Measurements from ENCODE around the gene FAM219A. TPM values are rescaled to one million over a fixed set of nuclear protein-coding genes. Genes with fewer than 3 reads are reported as not detected.

Gene FAM219A
- total RNA-seq: 7.9 and 14.2 TPM in 2 replicates

GRCh38 chr9:34458013-34458958 lies at the start of gene FAM219A, which contains the start of gene DNAI1:
Gene FAM219A (minus strand): TSS chr9:34458570. CDS start chr9:34458263, 307 bp downstream.
Gene DNAI1 (plus strand): TSS chr9:34458805. CDS start chr9:34459006, 201 bp downstream.

GRCh38 chr9:34376596-34377403 lies 81.6 kb downstream of the FAM219A start, which contains the start of gene MYORG:
Gene MYORG (minus strand): TSS chr9:34376898. CDS start chr9:34372943, 3,955 bp downstream.

Small RNA genes within 50 kb of the gene (small RNA-seq; reads per million reads assigned to genes)
- gene RF00019 (not detected), gene RN7SKP24 (not detected)

Other genes with a start within 250 kb of the FAM219A start
- 1.4 and 2.0 TPM in 2 replicates for gene KIF24, start 129.3 kb downstream of the FAM219A start, total RNA-seq
- gene NUDT2, start 129.0 kb downstream of the FAM219A start, total RNA-seq: 19.6 and 26.7 TPM in 2 replicates
- gene MYORG, start 81.7 kb downstream of the FAM219A start, total RNA-seq: 7.9 and 13.1 TPM in 2 replicates
- 1.2 TPM in 1 of 2 replicates, not detected in the other for gene DNAI1, start 235 bp upstream of the FAM219A start, total RNA-seq
- gene ENHO, start 64.4 kb upstream of the FAM219A start, total RNA-seq: not detected in 2 replicates
- not detected in 2 replicates for gene CNTFR, start 131.2 kb upstream of the FAM219A start, total RNA-seq
- gene RPP25L, start 153.5 kb upstream of the FAM219A start, total RNA-seq: 16.1 and 32.2 TPM in 2 replicates
- 102 and 104 TPM in 2 replicates for gene DCTN3, start 161.9 kb upstream of the FAM219A start, total RNA-seq
- gene ARID3C, start 170.5 kb upstream of the FAM219A start, total RNA-seq: not detected in 2 replicates
- 46.3 and 71.0 TPM in 2 replicates for gene SIGMAR1, start 179.2 kb upstream of the FAM219A start, total RNA-seq
- 70.6 and 84.8 TPM in 2 replicates for gene GALT, start 188.1 kb upstream of the FAM219A start, total RNA-seq
- 22.6 and 37.7 TPM in 2 replicates for gene IL11RA, start 193.6 kb upstream of the FAM219A start, total RNA-seq
- gene CCL27, start 204.1 kb upstream of the FAM219A start, total RNA-seq: not detected in 2 replicates
- gene CCL19, start 232.7 kb upstream of the FAM219A start, total RNA-seq: not detected in 2 replicates

Data from placental epithelial cell (primary cell).